ENCODE results near the gene ABI2.

DNA sequence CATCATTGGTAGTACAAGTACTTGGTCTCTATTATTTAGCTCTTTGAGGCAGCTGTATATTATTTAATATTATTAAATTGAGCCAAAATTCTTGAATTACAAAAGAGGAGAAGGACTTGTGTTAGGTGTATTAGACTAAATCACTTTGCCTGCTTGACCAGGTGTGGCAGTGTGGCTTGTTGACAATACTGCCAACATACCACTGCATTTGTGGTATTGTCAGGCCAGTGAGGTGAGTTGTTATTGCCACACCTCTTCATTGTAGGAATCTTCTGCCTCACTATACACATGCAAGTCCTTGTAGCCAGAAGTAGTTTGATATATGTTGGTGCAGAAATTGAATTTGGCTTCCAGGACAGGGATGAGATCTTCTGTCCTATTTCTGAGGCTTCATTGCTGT lies 48.9 kb upstream of the ABI2 start:
- TF ChIP-seq CTCF (conservative IDR thresholded peaks at IDR 0.05 in 1 of 2, IDR thresholded peaks at IDR 0.05 in 1 of 2; ENCODE audit: low read depth in 1 of 2, low read length in 2 of 2), result no peak
- TF ChIP-seq EZH2 (IDR thresholded peaks at IDR 0.05; ENCODE audit: low read length, missing control alignments), result no peak

Measured in fibroblast of lung (primary cell).